HCT116 (cell line): ENCODE measurements around the gene MKNK1. TPM values are rescaled to one million over a fixed set of nuclear protein-coding genes. Genes with fewer than 3 reads are reported as not detected.

Experiments used
- ATAC-seq: fragments of 200-7000 bp; cut with Tn5 transposase; 2 replicates; pipeline ENCODE4 v1.9.1; 2020; ENCODE audit warnings: mild to moderate bottlenecking, moderate library complexity
- BruUV-seq: library from RNA; stranded (reverse); fragments of 400-500 nt; replicated peaks from 2 replicates; lab custom pipeline; 2021; lab: Mats Ljungman, UMichigan
- CTCF ChIA-PET: fragments of 300-600 bp; sonication (Branson Sonifier 250); formaldehyde crosslinking; loops from one replicate; lab custom pipeline; 2021; ENCODE audit warnings: antibody characterized with exemption; lab: Charles Lee
- POLR2A ChIA-PET: fragments of 300-600, 350-600 bp; sonication (Branson Sonifier 250); formaldehyde crosslinking; loops from one replicate; lab custom pipeline; 2021; ENCODE audit warnings: antibody characterized with exemption; lab: Charles Lee
- RAD21 ChIA-PET, 2 experiments: fragments of 300-600 bp; sonication (Branson Sonifier 250); formaldehyde crosslinking; loops; one replicate each; lab custom pipeline; 2023; ENCODE audit warnings: low total read pairs in 2 of 2; ENCODE audit not compliant: uncharacterized antibody in 2 of 2, unreplicated experiment in 2 of 2, low non-redundant PET in 1 of 2; lab: Charles Lee
- DNase-seq: peaks from one replicate; pipeline ENCODE4 v3.0.0-alpha.2; 2010; ENCODE audit warnings: low read depth, low spot score
- H2AFZ ChIP-seq: fragments of 200-600 bp; shearing (Covaris generic), sonication (generic); 2 replicates; pipeline ENCODE4 v1.6.1; 2017; ENCODE audit warnings: low read depth, mixed run types, mixed read lengths, antibody characterized with exemption, low read length; ENCODE audit not compliant: poor library complexity, severe bottlenecking
- H3K27ac ChIP-seq: 2 replicates; pipeline ENCODE4 v1.5.1; 2012; ENCODE audit warnings: low read depth, low read length
- H3K27me3 ChIP-seq: fragments of 200-600 bp; sonication (generic); 2 replicates; pipeline ENCODE4 v1.6.1; 2016; ENCODE audit warnings: mixed run types, low read length, mixed read lengths; ENCODE audit not compliant: insufficient read depth
- H3K36me3 ChIP-seq, 2 experiments: fragments of 200-500 bp in 1 of 2; fragments of 200-600 bp in 1 of 2; sonication (Bioruptor generic) in 1 of 2; sonication (generic) in 1 of 2; 2 replicates each; pipeline versions ENCODE4 v1.5.1 to v1.6.1; 2014 to 2016; ENCODE audit warnings: low read length in 2 of 2, inconsistent platforms in 1 of 2, mixed read lengths in 1 of 2, mixed run types in 1 of 2; ENCODE audit not compliant: insufficient read depth in 2 of 2, control insufficient read depth in 1 of 2
- H3K4me1 ChIP-seq, 2 experiments: fragments of 200-600 bp in 1 of 2; sonication (generic) in 1 of 2; 2 replicates each; pipeline versions ENCODE4 v1.5.1 to v1.6.1; 2012 to 2017; ENCODE audit warnings: low read length in 2 of 2, inconsistent platforms in 1 of 2, mild to moderate bottlenecking in 1 of 2, mixed read lengths in 1 of 2, mixed run types in 1 of 2, moderate library complexity in 1 of 2; ENCODE audit not compliant: insufficient read depth in 2 of 2, control insufficient read depth in 1 of 2
- H3K4me2 ChIP-seq: fragments of 200-600 bp; sonication (generic); 2 replicates; pipeline ENCODE4 v1.6.1; 2017; ENCODE audit warnings: mixed run types, low read length, mixed read lengths
- H3K4me3 ChIP-seq, 2 experiments: fragments of 200-600 bp in 1 of 2; sonication (generic) in 1 of 2; replicated peaks in 1 of 2; 2 replicates each; pipeline ENCODE4 v1.5.1; 2011 to 2016; ENCODE audit warnings: low read length in 2 of 2, control low read depth in 1 of 2, low read depth in 1 of 2, mild to moderate bottlenecking in 1 of 2, mixed read lengths in 1 of 2, mixed run types in 1 of 2
- H3K79me2 ChIP-seq: fragments of 200-600 bp; sonication (generic); 2 replicates; pipeline ENCODE4 v1.6.1; 2017; ENCODE audit warnings: mild to moderate bottlenecking, mixed run types, low read length, moderate library complexity, mixed read lengths; ENCODE audit not compliant: insufficient read depth
- H3K9ac ChIP-seq: fragments of 200-600 bp; sonication (generic); 2 replicates; pipeline ENCODE4 v1.6.1; 2016; ENCODE audit warnings: low read length, mixed read lengths
- H3K9me2 ChIP-seq: fragments of 200-600 bp; sonication (generic), shearing (Covaris generic); 2 replicates; pipeline ENCODE4 v1.6.1; 2017; ENCODE audit warnings: mixed run types, mild to moderate bottlenecking, moderate library complexity; ENCODE audit not compliant: insufficient read depth
- H3K9me3 ChIP-seq, 2 experiments: fragments of 200-500 bp in 1 of 2; fragments of 200-600 bp in 1 of 2; sonication (Bioruptor generic) in 1 of 2; sonication (generic) in 1 of 2; 2 replicates each; pipeline ENCODE4 v1.6.1; 2014 to 2017; ENCODE audit warnings: low read length in 2 of 2, mixed read lengths in 2 of 2, inconsistent platforms in 1 of 2, low read depth in 1 of 2, mild to moderate bottlenecking in 1 of 2, mixed run types in 1 of 2, moderate library complexity in 1 of 2; ENCODE audit not compliant: control insufficient read depth in 1 of 2, insufficient read depth in 1 of 2
- H4K20me1 ChIP-seq: fragments of 200-600 bp; sonication (generic), shearing (Covaris generic); 2 replicates; pipeline ENCODE4 v1.6.1; 2017; ENCODE audit warnings: mixed run types, mild to moderate bottlenecking, moderate library complexity; ENCODE audit not compliant: insufficient read depth
- CEBPB ChIP-seq: IDR thresholded peaks from 2 replicates; pipeline ENCODE4 v1.6.1; 2012; ENCODE audit warnings: low read depth
- EGR1 ChIP-seq: IDR thresholded peaks from 2 replicates; pipeline ENCODE4 v1.6.1; 2012; ENCODE audit warnings: low read depth
- EZH2phosphoT487 ChIP-seq: fragments of 200-600 bp; IDR thresholded peaks from 2 replicates; pipeline ENCODE4 v1.6.1; 2018; ENCODE audit warnings: antibody characterized with exemption, borderline replicate concordance
- FOSL1 ChIP-seq: IDR thresholded peaks from 2 replicates; pipeline ENCODE4 v1.6.1; 2012; ENCODE audit warnings: low read depth
- POLR2AphosphoS5 ChIP-seq: IDR thresholded peaks from 2 replicates; pipeline ENCODE4 v1.6.1; 2011; ENCODE audit warnings: mild to moderate bottlenecking, low read depth, low read length, moderate library complexity
- RAD21 ChIP-seq: IDR thresholded peaks from 2 replicates; pipeline ENCODE4 v1.6.1; 2012; ENCODE audit warnings: low read depth, mild to moderate bottlenecking
- SIN3A ChIP-seq: IDR thresholded peaks from 2 replicates; pipeline ENCODE4 v1.6.1; 2012; ENCODE audit warnings: low read depth
- SP1 ChIP-seq: IDR thresholded peaks from 2 replicates; pipeline ENCODE4 v1.6.1; 2012; ENCODE audit warnings: low read depth
- TCF7L2 ChIP-seq: IDR thresholded peaks from 2 replicates; pipeline ENCODE4 v1.7.0; 2011; ENCODE audit warnings: borderline replicate concordance, inconsistent platforms; ENCODE audit not compliant: insufficient read depth, insufficient read length; ENCODE audit errors: extremely low read depth
- YY1 ChIP-seq: IDR thresholded peaks from 2 replicates; pipeline ENCODE4 v1.6.1; 2011; ENCODE audit warnings: low read length, low read depth, moderate library complexity, mild to moderate bottlenecking; ENCODE audit not compliant: insufficient replicate concordance; ENCODE audit errors: extremely low read depth
- ZFX ChIP-seq: fragments of 450-650 bp; IDR thresholded peaks from 2 replicates; pipeline ENCODE4 v1.6.1; 2017
- ZNF274 ChIP-seq: fragments of 200-500 bp; sonication (Bioruptor generic); IDR thresholded peaks from 2 replicates; pipeline ENCODE4 v1.6.1; 2014; ENCODE audit warnings: mild to moderate bottlenecking, low read depth, low read length, inconsistent platforms
- intact Hi-C: fragments of 100-400 bp; cut with micrococcal nuclease; formaldehyde crosslinking; loops from 2 replicates; pipeline ENCODE4 v1.10.0; 2022
- total RNA-seq: library from RNA; stranded (reverse); gene quantifications from one replicate; pipeline ENCODE4 v1.2.1, GENCODE V29; 2021; ENCODE audit not compliant: unreplicated experiment
- TF ChIP-seq, protein P1 (sequence below), 3 experiments: fragments of 200-600 bp in 1 of 3; sonication (generic) in 1 of 3; IDR thresholded peaks in 2 of 3; conservative IDR thresholded peaks in 1 of 3; 2 replicates each; pipeline ENCODE4 v1.5.1; 2012 to 2017; ENCODE audit warnings: low read depth in 2 of 3, low read length in 2 of 3, antibody characterized with exemption in 1 of 3, borderline replicate concordance in 1 of 3, control low read depth in 1 of 3, mild to moderate bottlenecking in 1 of 3, mixed read lengths in 1 of 3, mixed run types in 1 of 3, moderate library complexity in 1 of 3; ENCODE audit not compliant: insufficient read depth in 1 of 3
- TF ChIP-seq, protein P2 (sequence below): IDR thresholded peaks from 2 replicates; pipeline ENCODE4 v1.6.1; 2012; ENCODE audit warnings: low read depth

The MKNK1 gene
- total RNA-seq, 1 experiment from 2014 or later = 30.9 TPM

DNA sequence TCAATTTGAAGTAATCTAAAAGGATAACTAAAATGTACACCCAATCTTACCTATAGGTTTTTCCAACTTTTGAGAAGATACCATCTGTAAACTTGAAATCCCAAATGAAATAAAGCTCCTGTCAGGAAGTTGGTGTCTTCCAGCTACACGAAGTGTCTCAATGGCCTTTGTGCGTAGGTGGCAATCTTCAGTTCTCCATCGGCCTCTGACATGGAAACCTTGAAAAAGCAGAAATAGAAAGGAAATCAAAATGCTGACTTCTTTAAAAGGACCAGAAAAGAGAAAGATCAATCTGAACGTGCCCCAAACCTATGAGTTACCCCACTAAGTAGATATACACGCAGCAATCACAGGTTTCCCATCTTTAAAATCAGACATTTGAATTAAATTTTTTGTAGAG, 10.0 kb downstream of the MKNK1 start:
- DNase-seq (no peak), ATAC-seq (no peak)
- POLR2A ChIA-PET = no interaction called here

DNA sequence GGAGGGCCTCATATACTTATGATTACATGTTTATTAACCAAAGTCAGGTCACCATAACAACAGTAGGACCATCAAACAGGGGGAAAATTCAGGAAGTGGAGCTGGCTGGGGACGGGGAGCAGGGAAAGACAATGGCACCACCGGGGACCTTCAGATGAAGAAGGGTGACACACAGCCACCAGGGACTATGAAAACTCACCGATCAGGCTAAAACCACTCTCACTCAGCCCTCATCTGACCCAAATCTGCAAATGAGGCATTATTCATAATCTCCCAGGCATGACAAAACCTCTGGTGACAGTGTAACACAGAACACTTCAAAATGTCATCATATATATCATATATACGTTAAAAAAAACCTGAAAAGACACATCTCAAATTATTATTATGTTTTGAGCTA, 11.2 kb downstream of the MKNK1 start:
- no peaks in the 10 kb centered on the region for H3K9me2 ChIP-seq
- DNase-seq (no peak), ATAC-seq (no peak)
- no peaks in the 10 kb centered on the region for H3K4me1 ChIP-seq
- no peak overlapping the region for H3K27ac ChIP-seq
- H3K27me3 ChIP-seq = no peaks in the 10 kb centered on the region
- CTCF ChIA-PET = no interaction called here
- RAD21 ChIA-PET = no interaction called here
- TF ChIP-seq SP1 (no peak), EGR1 (no peak), SIN3A (no peak), CEBPB (no peak), TCF7L2 (no peak), ZNF274 (no peak), RAD21 (no peak), YY1 (no peak), ZFX (no peak)
- TF ChIP-seq, protein P1, sequence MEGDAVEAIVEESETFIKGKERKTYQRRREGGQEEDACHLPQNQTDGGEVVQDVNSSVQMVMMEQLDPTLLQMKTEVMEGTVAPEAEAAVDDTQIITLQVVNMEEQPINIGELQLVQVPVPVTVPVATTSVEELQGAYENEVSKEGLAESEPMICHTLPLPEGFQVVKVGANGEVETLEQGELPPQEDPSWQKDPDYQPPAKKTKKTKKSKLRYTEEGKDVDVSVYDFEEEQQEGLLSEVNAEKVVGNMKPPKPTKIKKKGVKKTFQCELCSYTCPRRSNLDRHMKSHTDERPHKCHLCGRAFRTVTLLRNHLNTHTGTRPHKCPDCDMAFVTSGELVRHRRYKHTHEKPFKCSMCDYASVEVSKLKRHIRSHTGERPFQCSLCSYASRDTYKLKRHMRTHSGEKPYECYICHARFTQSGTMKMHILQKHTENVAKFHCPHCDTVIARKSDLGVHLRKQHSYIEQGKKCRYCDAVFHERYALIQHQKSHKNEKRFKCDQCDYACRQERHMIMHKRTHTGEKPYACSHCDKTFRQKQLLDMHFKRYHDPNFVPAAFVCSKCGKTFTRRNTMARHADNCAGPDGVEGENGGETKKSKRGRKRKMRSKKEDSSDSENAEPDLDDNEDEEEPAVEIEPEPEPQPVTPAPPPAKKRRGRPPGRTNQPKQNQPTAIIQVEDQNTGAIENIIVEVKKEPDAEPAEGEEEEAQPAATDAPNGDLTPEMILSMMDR (IDR thresholded peaks at IDR 0.05 in 2 of 3, conservative IDR thresholded peaks at IDR 0.05 in 1 of 3; ENCODE audit: borderline replicate concordance in 1 of 3, insufficient read depth in 1 of 3, low read depth in 2 of 3, low read length in 2 of 3) = no peak
- TF ChIP-seq, protein P2, sequence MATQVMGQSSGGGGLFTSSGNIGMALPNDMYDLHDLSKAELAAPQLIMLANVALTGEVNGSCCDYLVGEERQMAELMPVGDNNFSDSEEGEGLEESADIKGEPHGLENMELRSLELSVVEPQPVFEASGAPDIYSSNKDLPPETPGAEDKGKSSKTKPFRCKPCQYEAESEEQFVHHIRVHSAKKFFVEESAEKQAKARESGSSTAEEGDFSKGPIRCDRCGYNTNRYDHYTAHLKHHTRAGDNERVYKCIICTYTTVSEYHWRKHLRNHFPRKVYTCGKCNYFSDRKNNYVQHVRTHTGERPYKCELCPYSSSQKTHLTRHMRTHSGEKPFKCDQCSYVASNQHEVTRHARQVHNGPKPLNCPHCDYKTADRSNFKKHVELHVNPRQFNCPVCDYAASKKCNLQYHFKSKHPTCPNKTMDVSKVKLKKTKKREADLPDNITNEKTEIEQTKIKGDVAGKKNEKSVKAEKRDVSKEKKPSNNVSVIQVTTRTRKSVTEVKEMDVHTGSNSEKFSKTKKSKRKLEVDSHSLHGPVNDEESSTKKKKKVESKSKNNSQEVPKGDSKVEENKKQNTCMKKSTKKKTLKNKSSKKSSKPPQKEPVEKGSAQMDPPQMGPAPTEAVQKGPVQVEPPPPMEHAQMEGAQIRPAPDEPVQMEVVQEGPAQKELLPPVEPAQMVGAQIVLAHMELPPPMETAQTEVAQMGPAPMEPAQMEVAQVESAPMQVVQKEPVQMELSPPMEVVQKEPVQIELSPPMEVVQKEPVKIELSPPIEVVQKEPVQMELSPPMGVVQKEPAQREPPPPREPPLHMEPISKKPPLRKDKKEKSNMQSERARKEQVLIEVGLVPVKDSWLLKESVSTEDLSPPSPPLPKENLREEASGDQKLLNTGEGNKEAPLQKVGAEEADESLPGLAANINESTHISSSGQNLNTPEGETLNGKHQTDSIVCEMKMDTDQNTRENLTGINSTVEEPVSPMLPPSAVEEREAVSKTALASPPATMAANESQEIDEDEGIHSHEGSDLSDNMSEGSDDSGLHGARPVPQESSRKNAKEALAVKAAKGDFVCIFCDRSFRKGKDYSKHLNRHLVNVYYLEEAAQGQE = no peak
- H3K36me3 ChIP-seq = peaks cover 14 to 23% of the 10 kb centered on the region in 2 experiments; a peak in 2 of 4 replicates
- no peaks in the 10 kb centered on the region for H3K79me2 ChIP-seq
- intact Hi-C loops = no loop called here
- no peaks in the 10 kb centered on the region for H3K9me3 ChIP-seq
- H3K9ac ChIP-seq = no peak overlapping the region
- H3K4me2 ChIP-seq = no peak overlapping the region
- no peak overlapping the region for H3K4me3 ChIP-seq
- no peaks in the 10 kb centered on the region for H4K20me1 ChIP-seq
- no peak overlapping the region for H2AFZ ChIP-seq
- POLR2A ChIA-PET = no interaction called here
- BruUV-seq = no TSS peak

More for the DNA sequence above, 10.0 kb downstream of the MKNK1 start:
- Histone ChIP-seq H3K4me3 (no peak overlapping the region), H2AFZ (no peak overlapping the region), H3K36me3 (peaks cover 12 to 23% of the 10 kb centered on the region in 2 experiments; a peak in 2 of 4 replicates), H3K4me1 (no peaks in the 10 kb centered on the region), H3K9ac (no peak overlapping the region), H3K79me2 (no peaks in the 10 kb centered on the region), H4K20me1 (no peaks in the 10 kb centered on the region), H3K4me2 (no peak overlapping the region), H3K27ac (no peak overlapping the region), H3K27me3 (no peaks in the 10 kb centered on the region), H3K9me3 (no peaks in the 10 kb centered on the region), H3K9me2 (no peaks in the 10 kb centered on the region)
- no peak for TF ChIP-seq CEBPB
- TF ChIP-seq TCF7L2 = no peak
- TF ChIP-seq YY1 = no peak
- no peak for TF ChIP-seq SP1
- TF ChIP-seq FOSL1 = no peak
- no peak for TF ChIP-seq EZH2phosphoT487
- TF ChIP-seq POLR2AphosphoS5 = no peak
- intact Hi-C loops = no loop called here
- no TSS peak for BruUV-seq
- CTCF ChIA-PET = no interaction called here
- RAD21 ChIA-PET = no interaction called here
